H9 (cell line): ENCODE data around the gene PPM1J. TPM values are rescaled to one million over a fixed set of nuclear protein-coding genes. Genes with fewer than 3 reads are reported as not detected.

Experiments used
- DNase-seq: peaks from one replicate; pipeline ENCODE4 v3.0.0-alpha.2; 2017
- H2AFZ ChIP-seq: one replicate; pipeline ENCODE4 v1.6.1; 2013; ENCODE audit warnings: mild to moderate bottlenecking, low read length, control low read depth, moderate library complexity
- H2AK5ac ChIP-seq: 2 replicates; pipeline ENCODE4 v1.6.1; 2013; ENCODE audit warnings: low read length, control low read depth, mixed read lengths; ENCODE audit not compliant: insufficient read length
- H2BK120ac ChIP-seq: one replicate; pipeline ENCODE4 v1.6.1; 2013; ENCODE audit warnings: low read depth, mild to moderate bottlenecking, low read length, control low read depth, inconsistent platforms; ENCODE audit not compliant: poor library complexity, severe bottlenecking
- H2BK12ac ChIP-seq: 2 replicates; pipeline ENCODE4 v1.6.1; 2013; ENCODE audit warnings: low read length, control low read depth, mixed read lengths, low read depth; ENCODE audit not compliant: insufficient read length
- H2BK15ac ChIP-seq: 2 replicates; pipeline ENCODE4 v1.6.1; 2013; ENCODE audit warnings: low read depth, low read length, control low read depth
- H2BK20ac ChIP-seq: one replicate; pipeline ENCODE4 v1.6.1; 2013; ENCODE audit warnings: low read depth, mild to moderate bottlenecking, low read length, control low read depth, inconsistent platforms; ENCODE audit not compliant: poor library complexity, severe bottlenecking
- H2BK5ac ChIP-seq: 2 replicates; pipeline ENCODE4 v1.6.1; 2013; ENCODE audit warnings: low read length, control low read depth, mixed read lengths; ENCODE audit not compliant: insufficient read length
- H3K14ac ChIP-seq: 2 replicates; pipeline ENCODE4 v1.6.1; 2013; ENCODE audit warnings: low read length, control low read depth; ENCODE audit not compliant: insufficient read depth
- H3K18ac ChIP-seq: 2 replicates; pipeline ENCODE4 v1.6.1; 2013; ENCODE audit warnings: low read depth, mild to moderate bottlenecking, mixed read lengths, low read length, control low read depth; ENCODE audit not compliant: insufficient read length
- H3K23ac ChIP-seq: 2 replicates; pipeline ENCODE4 v1.6.1; 2013; ENCODE audit warnings: low read length, control low read depth, mixed read lengths, low read depth; ENCODE audit not compliant: insufficient read length
- H3K23me2 ChIP-seq: 2 replicates; pipeline ENCODE4 v1.6.1; 2013; ENCODE audit warnings: low read depth, mild to moderate bottlenecking, mixed read lengths, low read length, control low read depth; ENCODE audit not compliant: insufficient read length, poor library complexity, severe bottlenecking
- H3K27ac ChIP-seq: 2 replicates; pipeline ENCODE4 v1.5.1; 2013; ENCODE audit warnings: low read length, control low read depth, mixed read lengths, low read depth; ENCODE audit not compliant: insufficient read length
- H3K27me3 ChIP-seq: 2 replicates; pipeline ENCODE4 v1.6.1; 2013; ENCODE audit warnings: low read length, control low read depth, inconsistent platforms; ENCODE audit not compliant: insufficient read depth
- H3K4ac ChIP-seq: 2 replicates; pipeline ENCODE4 v1.6.1; 2013; ENCODE audit warnings: low read depth, mild to moderate bottlenecking, control low read depth, inconsistent platforms, low read length, moderate library complexity
- H3K4me1 ChIP-seq: 2 replicates; pipeline ENCODE4 v1.6.1; 2013; ENCODE audit warnings: low read length, control low read depth, inconsistent platforms; ENCODE audit not compliant: insufficient read depth
- H3K4me2 ChIP-seq: 2 replicates; pipeline ENCODE4 v1.6.1; 2013; ENCODE audit warnings: low read length, control low read depth, mixed read lengths; ENCODE audit not compliant: insufficient read length, insufficient read depth
- H3K56ac ChIP-seq: 2 replicates; pipeline ENCODE4 v1.6.1; 2013; ENCODE audit warnings: low read depth, mild to moderate bottlenecking, mixed read lengths, low read length, control low read depth; ENCODE audit not compliant: insufficient read length
- H3K79me1 ChIP-seq: 2 replicates; pipeline ENCODE4 v1.6.1; 2013; ENCODE audit warnings: low read depth, mild to moderate bottlenecking, moderate library complexity, low read length, control low read depth, inconsistent platforms; ENCODE audit not compliant: insufficient read depth, poor library complexity, severe bottlenecking
- H3K79me2 ChIP-seq: 2 replicates; pipeline ENCODE4 v1.6.1; 2013; ENCODE audit warnings: low read length, control low read depth, inconsistent platforms; ENCODE audit not compliant: insufficient read depth
- H3K9ac ChIP-seq: 2 replicates; pipeline ENCODE4 v1.6.1; 2013; ENCODE audit warnings: low read length, control low read depth, mixed read lengths; ENCODE audit not compliant: insufficient read length; ENCODE audit errors: extremely low read depth
- H3K9me3 ChIP-seq: one replicate; pipeline ENCODE4 v1.6.1; 2013; ENCODE audit warnings: low read depth, low read length, inconsistent platforms; ENCODE audit not compliant: control insufficient read depth
- H3T11ph ChIP-seq: one replicate; pipeline ENCODE4 v1.6.1; 2013; ENCODE audit warnings: mild to moderate bottlenecking, low read length, control low read depth, inconsistent platforms
- H4K20me1 ChIP-seq: one replicate; pipeline ENCODE4 v1.6.1; 2013; ENCODE audit not compliant: control insufficient read depth, insufficient read length, insufficient read depth
- H4K5ac ChIP-seq: 2 replicates; pipeline ENCODE4 v1.6.1; 2013; ENCODE audit warnings: low read depth, mild to moderate bottlenecking, mixed read lengths, low read length, control low read depth; ENCODE audit not compliant: insufficient read length
- H4K8ac ChIP-seq: replicated peaks from 2 replicates; pipeline ENCODE4 v1.6.1; 2013; ENCODE audit warnings: low read length, control low read depth, mixed read lengths, low read depth; ENCODE audit not compliant: insufficient read length
- H4K91ac ChIP-seq: 2 replicates; pipeline ENCODE4 v1.6.1; 2013; ENCODE audit warnings: low read depth, mild to moderate bottlenecking, moderate library complexity, mixed read lengths, low read length, control low read depth; ENCODE audit not compliant: insufficient read length
- H3K27ac Mint-ChIP-seq, 3 experiments: 2 replicates in 2 of 3; 3 replicates in 1 of 3; pipeline ENCODE4 v1.8.0; 2020 to 2021; ENCODE audit warnings: mixed read lengths in 3 of 3, mild to moderate bottlenecking in 1 of 3, moderate library complexity in 1 of 3
- H3K27me3 Mint-ChIP-seq: 2 replicates; pipeline ENCODE4 v1.8.0; 2021; ENCODE audit warnings: low read depth, mild to moderate bottlenecking, moderate library complexity, mixed read lengths
- H3K36me3 Mint-ChIP-seq, 3 experiments: 2 replicates in 2 of 3; 3 replicates in 1 of 3; pipeline ENCODE4 v1.8.0; 2020 to 2021; ENCODE audit warnings: low read depth in 3 of 3, mixed read lengths in 3 of 3; ENCODE audit not compliant: insufficient read depth in 1 of 3
- H3K4me1 Mint-ChIP-seq, 2 experiments: 2 replicates each; pipeline ENCODE4 v1.8.0; 2020; ENCODE audit warnings: mixed read lengths in 2 of 2
- H3K4me3 Mint-ChIP-seq, 2 experiments: 2 replicates in 1 of 2; 3 replicates in 1 of 2; pipeline ENCODE4 v1.8.0; 2020 to 2021; ENCODE audit warnings: mild to moderate bottlenecking in 2 of 2, mixed read lengths in 2 of 2, moderate library complexity in 1 of 2
- H3K9me3 Mint-ChIP-seq, 2 experiments: 2 replicates in 1 of 2; 3 replicates in 1 of 2; pipeline ENCODE4 v1.8.0; 2020; ENCODE audit warnings: mild to moderate bottlenecking in 2 of 2, mixed read lengths in 2 of 2, moderate library complexity in 1 of 2
- WGBS: extraction: QIAGEN DNeasy Blood & Tissue Kit; methylation state at CpG from one replicate; pipeline ENCODE4 v1.1.7; 2013; ENCODE audit warnings: missing lambda C conversion rate, low lambda C conversion rate, mixed read lengths; ENCODE audit not compliant: insufficient read length; ENCODE audit errors: extremely low coverage; 5-methylcytosine and 5-hydroxymethylcytosine counted together
- total RNA-seq: library from RNA; stranded (reverse); gene quantifications from 2 replicates; pipeline ENCODE4 v1.2.1, GENCODE V29; 2021
- TF ChIP-seq, protein P1 (sequence below): fragments of 200-600 bp; sonication (generic); conservative IDR thresholded peaks from 3 replicates; pipeline ENCODE4 v1.8.0; 2021; ENCODE audit warnings: antibody characterized with exemption, mild to moderate bottlenecking

PPM1J gene
- total RNA-seq, 1 experiment from 2014 or later = 12.7 TPM

DNA sequence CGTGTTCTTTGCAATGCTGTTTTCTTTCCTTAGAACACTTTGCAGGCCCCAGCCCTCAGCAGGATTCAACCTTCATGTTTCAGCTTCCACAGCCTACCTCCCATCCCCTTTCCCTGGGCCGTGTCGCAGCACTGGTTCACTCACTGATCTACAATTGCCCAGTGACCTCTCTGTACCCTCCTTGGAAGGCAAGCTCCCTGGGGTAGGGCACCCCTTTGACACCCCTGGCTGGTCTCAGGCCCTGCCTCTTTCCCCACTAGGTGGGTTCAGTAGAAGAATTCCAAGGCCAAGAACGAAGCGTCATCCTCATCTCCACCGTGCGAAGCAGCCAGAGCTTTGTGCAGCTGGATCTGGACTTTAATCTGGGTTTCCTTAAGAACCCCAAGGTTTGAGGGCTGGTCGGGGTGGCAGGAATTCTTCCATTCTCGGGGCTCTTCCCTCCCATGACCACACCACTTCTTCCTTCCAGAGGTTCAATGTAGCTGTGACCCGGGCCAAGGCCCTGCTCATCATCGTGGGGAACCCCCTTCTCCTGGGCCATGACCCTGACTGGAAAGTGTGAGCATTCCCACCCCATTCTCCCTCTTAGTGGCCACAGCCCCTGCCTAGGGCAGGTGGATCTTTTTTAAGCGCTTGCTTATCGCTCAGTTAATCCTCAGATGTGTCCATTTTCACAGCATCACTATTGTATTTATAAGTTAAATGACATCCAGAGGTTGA lies 15.5 kb downstream of the PPM1J start:
- no CpG with 5 or more reads among the region's 13 CpGs for WGBS
- Histone ChIP-seq H3K79me1 (no peaks in the 10 kb centered on the region), H4K20me1 (peaks cover 4% of the 10 kb centered on the region), H3T11ph (no peak overlapping the region), H3K56ac (no peak overlapping the region), H3K9me3 (no peaks in the 10 kb centered on the region), H3K4me2 (no peak overlapping the region), H3K23me2 (peaks cover under 1% of the 10 kb centered on the region), H3K14ac (no peak overlapping the region; the same call in 1 of the 2 replicates), H3K9ac (no peak overlapping the region), H2BK20ac (no peak overlapping the region), H4K5ac (no peak overlapping the region), H2BK5ac (no peak overlapping the region), H3K4ac (no peak overlapping the region), H4K8ac (no peak overlapping the region), H2AFZ (no peak overlapping the region), H3K79me2 (no peaks in the 10 kb centered on the region), H2BK12ac (no peak overlapping the region), H4K91ac (no peak overlapping the region), H3K18ac (no peak overlapping the region), H3K4me1 (peaks cover 4% of the 10 kb centered on the region; the same call in 1 of the 2 replicates), H3K27me3 (peaks cover 7% of the 10 kb centered on the region; the same call in 1 of the 2 replicates), H2AK5ac (no peak overlapping the region), H2BK120ac (no peak overlapping the region), H3K27ac (no peak overlapping the region), H3K23ac (no peak overlapping the region), H2BK15ac (no peak overlapping the region)
- Mint-ChIP-seq H3K36me3 (peaks cover 27 to 79% (median 69%) of the 10 kb centered on the region in 3 experiments; a peak in 6 of 7 replicates), H3K27me3 (peaks cover 42% of the 10 kb centered on the region), H3K9me3 (no peaks in the 10 kb centered on the region), H3K27ac (no peak overlapping the region), H3K4me3 (peak overlapping the region in 1 of 2 experiments; percentile 1; a peak in 1 of 5 replicates), H3K4me1 (peaks cover 60 to 70% of the 10 kb centered on the region in 2 experiments)
- TF ChIP-seq, protein P1, sequence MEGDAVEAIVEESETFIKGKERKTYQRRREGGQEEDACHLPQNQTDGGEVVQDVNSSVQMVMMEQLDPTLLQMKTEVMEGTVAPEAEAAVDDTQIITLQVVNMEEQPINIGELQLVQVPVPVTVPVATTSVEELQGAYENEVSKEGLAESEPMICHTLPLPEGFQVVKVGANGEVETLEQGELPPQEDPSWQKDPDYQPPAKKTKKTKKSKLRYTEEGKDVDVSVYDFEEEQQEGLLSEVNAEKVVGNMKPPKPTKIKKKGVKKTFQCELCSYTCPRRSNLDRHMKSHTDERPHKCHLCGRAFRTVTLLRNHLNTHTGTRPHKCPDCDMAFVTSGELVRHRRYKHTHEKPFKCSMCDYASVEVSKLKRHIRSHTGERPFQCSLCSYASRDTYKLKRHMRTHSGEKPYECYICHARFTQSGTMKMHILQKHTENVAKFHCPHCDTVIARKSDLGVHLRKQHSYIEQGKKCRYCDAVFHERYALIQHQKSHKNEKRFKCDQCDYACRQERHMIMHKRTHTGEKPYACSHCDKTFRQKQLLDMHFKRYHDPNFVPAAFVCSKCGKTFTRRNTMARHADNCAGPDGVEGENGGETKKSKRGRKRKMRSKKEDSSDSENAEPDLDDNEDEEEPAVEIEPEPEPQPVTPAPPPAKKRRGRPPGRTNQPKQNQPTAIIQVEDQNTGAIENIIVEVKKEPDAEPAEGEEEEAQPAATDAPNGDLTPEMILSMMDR = no peak
- DNase-seq = no peak
